Breast epithelium (tissue), 4 donors: Measurements from ENCODE around the gene SCARF2. TPM values are rescaled to one million over a fixed set of nuclear protein-coding genes. Genes with fewer than 3 reads are reported as not detected.
"Not testable (repeated sequence)": the region's sequence is repeated elsewhere in the genome, so short reads cannot be mapped to it uniquely, and the experiment has no call there.

Experiments
- DNase-seq, 2 donors: peaks; one replicate each; pipeline ENCODE4 v3.0.0-alpha.2; 2019; ENCODE audit warnings: low spot score in 2 of 2
- H3K27ac ChIP-seq, 2 donors: fragments of 200-600 bp; sonication (generic) in 1 of 2; one replicate each; pipeline ENCODE4 v1.5.1; 2016 to 2019; ENCODE audit warnings: mild to moderate bottlenecking in 1 of 2
- H3K27me3 ChIP-seq, 2 donors: fragments of 200-600 bp; sonication (generic) in 1 of 2; one replicate each; pipeline versions ENCODE4 v1.5.1 to v1.6.0; 2017 to 2019; ENCODE audit warnings: control low read depth in 1 of 2, mild to moderate bottlenecking in 1 of 2
- H3K36me3 ChIP-seq: fragments of 200-600 bp; one replicate; pipeline ENCODE4 v1.5.1; 2019
- H3K4me1 ChIP-seq, 2 donors: fragments of 200-600 bp; sonication (generic); one replicate each; pipeline ENCODE4 v1.5.1; 2016 to 2019; ENCODE audit warnings: control low read depth in 1 of 2
- H3K4me3 ChIP-seq, 3 donors: fragments of 200-600 bp; sonication (generic); 1 replicate in 2 of 3; 2 replicates in 1 of 3; pipeline ENCODE4 v1.5.1; 2016 to 2019; ENCODE audit warnings: mild to moderate bottlenecking in 3 of 3, moderate library complexity in 2 of 3
- H3K9me3 ChIP-seq, 2 donors: fragments of 200-600 bp; sonication (generic) in 1 of 2; one replicate each; pipeline ENCODE4 v1.5.1; 2016 to 2019; ENCODE audit warnings: control low read depth in 1 of 2
- CTCF ChIP-seq, 3 donors: fragments of 450-650 bp; IDR thresholded peaks; one replicate each; pipeline ENCODE4 v1.5.1; 2016 to 2017; ENCODE audit warnings: antibody characterized with exemption in 3 of 3, mild to moderate bottlenecking in 3 of 3, moderate library complexity in 3 of 3
- POLR2A ChIP-seq: fragments of 450-650 bp; IDR thresholded peaks from one replicate; pipeline ENCODE4 v1.6.1; 2016; ENCODE audit warnings: antibody characterized with exemption, mild to moderate bottlenecking, moderate library complexity
- POLR2AphosphoS5 ChIP-seq, 3 donors: sonication (generic); formaldehyde crosslinking; IDR thresholded peaks; one replicate each; pipeline ENCODE4 v1.6.1; 2017; ENCODE audit warnings: antibody characterized with exemption in 3 of 3
- intact Hi-C: fragments of 100-400 bp; cut with DNase I; formaldehyde crosslinking; loops from one replicate; pipeline ENCODE4 v1.15.1; 2023; ENCODE audit warnings: low total_unique reads
- total RNA-seq, 3 donors: library from RNA; depleted of rRNA; stranded (reverse); fragments of >200 nt; gene quantifications; one replicate each; pipeline ENCODE4 v1.1.0, GENCODE V29; 2016

SCARF2 gene
- total RNA-seq, 3 donors from 2014 or later: 5.3 to 14.7 (median 12.3) TPM

- no peak for DNase-seq
Measured at GRCh38 chr22:20384171-20384570, 53.5 kb downstream of the SCARF2 start.

GRCh38 chr22:20383538-20383937 lies 54.1 kb downstream of the SCARF2 start:
- DNase-seq: no peak
- H3K4me1 ChIP-seq: no peaks in the 10 kb centered on the region
- no peaks in the 10 kb centered on the region for H3K36me3 ChIP-seq
- no peaks in the 10 kb centered on the region for H3K27me3 ChIP-seq
- H3K9me3 ChIP-seq: no peaks in the 10 kb centered on the region
- intact Hi-C loops: no loop called here
- no peak overlapping the region for H3K4me3 ChIP-seq
- no peak for TF ChIP-seq POLR2A
- no peak for TF ChIP-seq CTCF (IDR thresholded peaks at IDR 0.05)
- TF ChIP-seq POLR2AphosphoS5 (IDR thresholded peaks at IDR 0.05): no peak
- no peak overlapping the region for H3K27ac ChIP-seq

More at GRCh38 chr22:20384171-20384570, 53.5 kb downstream of the SCARF2 start:
- TF ChIP-seq CTCF (IDR thresholded peaks at IDR 0.05) (no peak), POLR2A (no peak), POLR2AphosphoS5 (IDR thresholded peaks at IDR 0.05) (no peak)
- H3K27ac ChIP-seq: no peak overlapping the region
- no peaks in the 10 kb centered on the region for H3K4me1 ChIP-seq
- H3K9me3 ChIP-seq: no peaks in the 10 kb centered on the region
- no peaks in the 10 kb centered on the region for H3K27me3 ChIP-seq
- intact Hi-C loops: no loop called here
- no peak overlapping the region for H3K4me3 ChIP-seq
- no peaks in the 10 kb centered on the region for H3K36me3 ChIP-seq

GRCh38 chr22:20380486-20380885 lies 57.1 kb downstream of the SCARF2 start:
- intact Hi-C loops: no loop called here

GRCh38 chr22:20378684-20379083 lies 58.9 kb downstream of the SCARF2 start:
- H3K4me1 ChIP-seq, H3K9me3 ChIP-seq, DNase-seq, H3K4me3 ChIP-seq, H3K27ac ChIP-seq, H3K36me3 ChIP-seq, intact Hi-C loops, H3K27me3 ChIP-seq: not testable (repeated sequence)

More at GRCh38 chr22:20380486-20380885, 57.1 kb downstream of the SCARF2 start:
- no peak for DNase-seq
- Histone ChIP-seq H3K4me3 (no peak overlapping the region), H3K36me3 (no peaks in the 10 kb centered on the region), H3K9me3 (no peaks in the 10 kb centered on the region), H3K27ac (no peak overlapping the region), H3K4me1 (no peaks in the 10 kb centered on the region), H3K27me3 (no peaks in the 10 kb centered on the region)
- TF ChIP-seq POLR2AphosphoS5 (IDR thresholded peaks at IDR 0.05) (no peak), POLR2A (no peak), CTCF (IDR thresholded peaks at IDR 0.05) (no peak)

GRCh38 chr22:20378110-20378509 lies 59.5 kb downstream of the SCARF2 start:
- no peak for DNase-seq
- intact Hi-C loops: no loop called here
- Histone ChIP-seq H3K27me3 (no peaks in the 10 kb centered on the region), H3K4me1 (no peaks in the 10 kb centered on the region), H3K4me3 (no peak overlapping the region), H3K36me3 (no peaks in the 10 kb centered on the region), H3K9me3 (no peaks in the 10 kb centered on the region), H3K27ac (no peak overlapping the region)
- TF ChIP-seq CTCF (IDR thresholded peaks at IDR 0.05) (no peak), POLR2AphosphoS5 (IDR thresholded peaks at IDR 0.05) (no peak), POLR2A (no peak)

GRCh38 chr22:20376983-20377382 lies 60.6 kb downstream of the SCARF2 start:
- H3K9me3 ChIP-seq, H3K36me3 ChIP-seq, H3K4me3 ChIP-seq, H3K27ac ChIP-seq, H3K4me1 ChIP-seq, H3K27me3 ChIP-seq, intact Hi-C loops, DNase-seq: not testable (repeated sequence)

- H3K27ac ChIP-seq, H3K36me3 ChIP-seq, H3K27me3 ChIP-seq, H3K4me1 ChIP-seq, intact Hi-C loops, DNase-seq, H3K4me3 ChIP-seq, H3K9me3 ChIP-seq: not testable (repeated sequence)
Measured at GRCh38 chr22:20376281-20376680, 61.3 kb downstream of the SCARF2 start.
